ENCODE measurements around the gene AIRE.

- TF ChIP-seq MAX (CRISPR knock-in tag; IDR thresholded peaks at IDR 0.05) (no peak), CTCF (IDR thresholded peaks at IDR 0.05) (no peak), NFE2L1 (CRISPR knock-in tag; IDR thresholded peaks at IDR 0.05) (no peak), SP1 (CRISPR knock-in tag; conservative IDR thresholded peaks at IDR 0.05) (no peak), ZNF416 (CRISPR knock-in tag; IDR thresholded peaks at IDR 0.05) (no peak), USF2 (CRISPR knock-in tag; IDR thresholded peaks at IDR 0.05) (no peak), JUN (CRISPR knock-in tag; IDR thresholded peaks at IDR 0.05) (no peak), STAT6 (CRISPR knock-in tag; conservative IDR thresholded peaks at IDR 0.05; ENCODE audit: low read depth) (no peak), PRDM15 (CRISPR knock-in tag; IDR thresholded peaks at IDR 0.05) (no peak), MLX (CRISPR knock-in tag; IDR thresholded peaks at IDR 0.05) (no peak), ATF3 (CRISPR knock-in tag; conservative IDR thresholded peaks at IDR 0.05) (no peak), PREB (CRISPR knock-in tag; IDR thresholded peaks at IDR 0.05; ENCODE audit: borderline replicate concordance) (no peak), FOXP1 (CRISPR knock-in tag; IDR thresholded peaks at IDR 0.05; ENCODE audit: borderline replicate concordance) (no peak)
These were observed 38.6 kb downstream of the AIRE start for GRCh38 chr21:44324106-44324853.
